HEK293 (cell line): ENCODE results near the gene PRKAG2.

Source experiments
- CTCF ChIA-PET: fragments of 350-600 bp; formaldehyde crosslinking; extraction: SDS; loops from one replicate; lab custom pipeline; 2021; ENCODE audit warnings: antibody characterized with exemption; lab: Yijun Ruan, JAX
- POLR2A ChIA-PET: fragments of 300-600 bp; formaldehyde crosslinking; extraction: SDS; loops from one replicate; lab custom pipeline; 2020; ENCODE audit warnings: antibody characterized with exemption, inconsistent platforms; lab: Yijun Ruan, JAX
- H3K27ac ChIP-seq: fragments of 200-500 bp; sonication (Bioruptor generic); 2 replicates; pipeline ENCODE4 v1.5.1; 2014; ENCODE audit warnings: low read depth, low read length, control low read depth, inconsistent platforms; ENCODE audit errors: extremely low read depth
- H3K36me3 ChIP-seq, 2 experiments: fragments of 200-500 bp in 1 of 2; sonication (Bioruptor generic) in 1 of 2; 1 replicate in 1 of 2; 2 replicates in 1 of 2; pipeline ENCODE4 v1.5.1; 2014 to 2017; ENCODE audit warnings: inconsistent platforms in 2 of 2, low read length in 2 of 2; ENCODE audit not compliant: control insufficient read depth in 2 of 2, insufficient read depth in 1 of 2
- H3K4me1 ChIP-seq: fragments of 200-500 bp; sonication (Bioruptor generic); 2 replicates; pipeline ENCODE4 v1.5.1; 2014; ENCODE audit warnings: mild to moderate bottlenecking, low read length, inconsistent platforms; ENCODE audit not compliant: control insufficient read depth, insufficient read depth
- H3K4me3 ChIP-seq: 2 replicates; pipeline ENCODE4 v1.5.1; 2011; ENCODE audit warnings: low read depth, mild to moderate bottlenecking, control low read depth, low read length, moderate library complexity
- H3K9me3 ChIP-seq: fragments of 200-500 bp; sonication (Bioruptor generic); 2 replicates; pipeline ENCODE4 v1.5.1; 2014; ENCODE audit warnings: low read depth, low read length, inconsistent platforms; ENCODE audit not compliant: control insufficient read depth, insufficient read depth
- HIC1 ChIP-seq: fragments of 450-650 bp; formaldehyde crosslinking; IDR thresholded peaks from 2 replicates; pipeline ENCODE4 v1.5.1; 2016; ENCODE audit warnings: missing biosample characterization, missing genetic modification characterization
- YY2 ChIP-seq: fragments of 450-650 bp; formaldehyde crosslinking; IDR thresholded peaks from 2 replicates; pipeline ENCODE4 v1.5.1; 2016; ENCODE audit warnings: missing biosample characterization, missing genetic modification characterization
- ZBTB26 ChIP-seq: fragments of 450-650 bp; formaldehyde crosslinking; optimal IDR thresholded peaks from 2 replicates; pipeline ENCODE3; 2016; ENCODE audit warnings: missing biosample characterization, mild to moderate bottlenecking, missing genetic modification characterization
- ZBTB44 ChIP-seq: fragments of 450-650 bp; IDR thresholded peaks from 2 replicates; pipeline ENCODE4 v1.5.1; 2018; ENCODE audit warnings: missing biosample characterization, mild to moderate bottlenecking, missing genetic modification characterization
- ZNF148 ChIP-seq: fragments of 450-650 bp; formaldehyde crosslinking; IDR thresholded peaks from 2 replicates; pipeline ENCODE4 v1.5.0; 2017; ENCODE audit warnings: missing biosample characterization, missing genetic modification characterization, borderline replicate concordance
- ZNF223 ChIP-seq: fragments of 450-650 bp; formaldehyde crosslinking; IDR thresholded peaks from 2 replicates; pipeline ENCODE4 v1.5.1; 2016; ENCODE audit warnings: missing biosample characterization, missing genetic modification characterization
- ZNF416 ChIP-seq: fragments of 450-650 bp; formaldehyde crosslinking; IDR thresholded peaks from 2 replicates; pipeline ENCODE4 v1.5.1; 2016; ENCODE audit warnings: missing biosample characterization, missing genetic modification characterization
- ZNF433 ChIP-seq: fragments of 450-650 bp; formaldehyde crosslinking; IDR thresholded peaks from 2 replicates; pipeline ENCODE4 v1.5.1; 2016; ENCODE audit warnings: missing biosample characterization, missing genetic modification characterization, low read depth
- ZNF473 ChIP-seq: fragments of 450-650 bp; formaldehyde crosslinking; IDR thresholded peaks from 2 replicates; pipeline ENCODE4 v1.5.1; 2017; ENCODE audit warnings: missing biosample characterization, missing genetic modification characterization
- ZNF488 ChIP-seq: fragments of 450-650 bp; formaldehyde crosslinking; IDR thresholded peaks from 2 replicates; pipeline ENCODE4 v1.5.1; 2016; ENCODE audit warnings: missing biosample characterization, missing genetic modification characterization
- ZNF513 ChIP-seq: fragments of 450-650 bp; IDR thresholded peaks from 2 replicates; pipeline ENCODE4 v1.5.1; 2018; ENCODE audit warnings: missing biosample characterization, missing genetic modification characterization
- ZNF521 ChIP-seq: fragments of 450-650 bp; formaldehyde crosslinking; IDR thresholded peaks from 2 replicates; pipeline ENCODE4 v1.5.1; 2017; ENCODE audit warnings: missing biosample characterization, mild to moderate bottlenecking, missing genetic modification characterization
- ZNF623 ChIP-seq: fragments of 450-650 bp; formaldehyde crosslinking; IDR thresholded peaks from 2 replicates; pipeline ENCODE4 v1.5.1; 2016; ENCODE audit warnings: missing biosample characterization, missing genetic modification characterization
- ZNF645 ChIP-seq: fragments of 450-650 bp; formaldehyde crosslinking; IDR thresholded peaks from 2 replicates; pipeline ENCODE4; 2016; ENCODE audit warnings: missing biosample characterization, missing genetic modification characterization
- ZNF677 ChIP-seq: fragments of 450-650 bp; IDR thresholded peaks from 2 replicates; pipeline ENCODE4 v1.5.0; 2018; ENCODE audit warnings: missing biosample characterization, mild to moderate bottlenecking, missing genetic modification characterization, moderate library complexity
- ZNF704 ChIP-seq: fragments of 450-650 bp; formaldehyde crosslinking; IDR thresholded peaks from 2 replicates; pipeline ENCODE4 v1.5.1; 2016; ENCODE audit warnings: missing biosample characterization, missing genetic modification characterization
- ZNF76 ChIP-seq: fragments of 450-650 bp; formaldehyde crosslinking; IDR thresholded peaks from 2 replicates; pipeline ENCODE4; 2016; ENCODE audit warnings: low read depth, missing biosample characterization, missing genetic modification characterization, borderline replicate concordance
- ZNF776 ChIP-seq: fragments of 450-650 bp; formaldehyde crosslinking; IDR thresholded peaks from 2 replicates; pipeline ENCODE4 v1.5.0; 2017; ENCODE audit warnings: missing biosample characterization, missing genetic modification characterization, borderline replicate concordance

The PRKAG2 gene

GRCh38 chr7:151513133-151513532 lies 363.8 kb downstream of the PRKAG2 start:
- TF ChIP-seq ZBTB44 (tag by site-specific recombination) (no peak), ZBTB26 (tag by site-specific recombination) (no peak), ZNF677 (tag by site-specific recombination) (no peak), ZNF513 (no peak), ZNF76 (tag by site-specific recombination) (no peak), ZNF645 (no peak), ZNF488 (tag by site-specific recombination) (no peak), ZNF623 (tag by site-specific recombination) (no peak), ZNF416 (tag by site-specific recombination) (no peak), ZNF223 (no peak), ZNF776 (tag by site-specific recombination) (no peak), HIC1 (no peak), ZNF433 (tag by site-specific recombination) (no peak), ZNF521 (no peak), ZNF473 (no peak), YY2 (tag by site-specific recombination) (no peak), ZNF704 (tag by site-specific recombination) (no peak), ZNF148 (tag by site-specific recombination) (no peak)
- H3K27ac ChIP-seq: no peak overlapping the region
- H3K4me1 ChIP-seq: no peaks in the 10 kb centered on the region
- H3K4me3 ChIP-seq: no peak overlapping the region
- POLR2A ChIA-PET: no interaction called here
- CTCF ChIA-PET: interaction anchor here (0.7 to 1.0 kb wide), 2 partner anchors 10 to 145 kb away, joined by 3 to 4 read pairs; no protein-coding TSS in a partner anchor
- no peaks in the 10 kb centered on the region for H3K9me3 ChIP-seq
- no peaks in the 10 kb centered on the region; a peak in 1 of 3 replicates for H3K36me3 ChIP-seq
